CD14-positive monocyte (primary cell): ENCODE data around the gene TNFRSF9. TPM values are rescaled to one million over a fixed set of nuclear protein-coding genes. Genes with fewer than 3 reads are reported as not detected.

Experiments
- DNase-seq, 3 donors: peaks; one replicate each; pipeline ENCODE4 v3.0.0-alpha.2; 2011 to 2022
- H2AFZ ChIP-seq: 2 replicates; pipeline ENCODE4 v1.6.0; 2012; ENCODE audit warnings: mild to moderate bottlenecking, low read depth, low read length, inconsistent platforms; ENCODE audit not compliant: insufficient read depth, poor library complexity, severe bottlenecking
- H3K27ac ChIP-seq, 2 donors: 1 replicate in 1 of 2; 2 replicates in 1 of 2; pipeline ENCODE4 v1.5.1; 2012 to 2013; ENCODE audit warnings: low read length in 2 of 2, control low read depth in 1 of 2, inconsistent platforms in 1 of 2, low read depth in 1 of 2, mild to moderate bottlenecking in 1 of 2
- H3K27me3 ChIP-seq, 2 donors: one replicate each; pipeline versions ENCODE4 v1.6.0 to v1.6.1; 2011 to 2013; ENCODE audit warnings: low read length in 2 of 2; ENCODE audit not compliant: control insufficient read depth in 2 of 2, insufficient read depth in 2 of 2
- H3K36me3 ChIP-seq, 2 donors: replicated peaks in 1 of 2; 1 replicate in 1 of 2; 2 replicates in 1 of 2; pipeline versions ENCODE4 v1.5.1 to v1.6.1; 2012 to 2013; ENCODE audit warnings: low read length in 2 of 2, control low read depth in 1 of 2, inconsistent platforms in 1 of 2, mild to moderate bottlenecking in 1 of 2; ENCODE audit not compliant: insufficient read depth in 2 of 2, control insufficient read depth in 1 of 2
- H3K4me1 ChIP-seq, 2 donors: 1 replicate in 1 of 2; 2 replicates in 1 of 2; pipeline versions ENCODE4 v1.5.1 to v1.6.1; 2012 to 2013; ENCODE audit warnings: low read length in 2 of 2, control low read depth in 1 of 2, inconsistent platforms in 1 of 2, mild to moderate bottlenecking in 1 of 2, moderate library complexity in 1 of 2; ENCODE audit not compliant: insufficient read depth in 2 of 2, control insufficient read depth in 1 of 2
- H3K4me2 ChIP-seq: replicated peaks from 2 replicates; pipeline ENCODE3; 2012; ENCODE audit warnings: low read length, moderate library complexity, mild to moderate bottlenecking; ENCODE audit not compliant: poor library complexity, severe bottlenecking; ENCODE audit errors: extremely low read depth
- H3K4me3 ChIP-seq, 3 experiments: fragments of 200-600 bp in 1 of 3; sonication (generic) in 1 of 3; replicated peaks in 1 of 3; 1 replicate in 2 of 3; 2 replicates in 1 of 3; pipeline ENCODE4 v1.5.1; 2011 to 2013; ENCODE audit warnings: low read length in 3 of 3, mild to moderate bottlenecking in 3 of 3, control low read depth in 2 of 3, low read depth in 2 of 3, inconsistent platforms in 1 of 3, moderate library complexity in 1 of 3
- H3K79me2 ChIP-seq: 2 replicates; pipeline ENCODE4 v1.6.0; 2012; ENCODE audit warnings: mild to moderate bottlenecking, control low read depth, inconsistent platforms, low read length, moderate library complexity; ENCODE audit not compliant: insufficient read depth
- H3K9ac ChIP-seq: 2 replicates; pipeline ENCODE4 v1.6.0; 2017; ENCODE audit warnings: low read length, mild to moderate bottlenecking; ENCODE audit not compliant: insufficient read depth, poor library complexity, severe bottlenecking
- H3K9me3 ChIP-seq, 2 donors: replicated peaks in 1 of 2; 1 replicate in 1 of 2; 2 replicates in 1 of 2; pipeline versions ENCODE4 v1.5.1 to v1.6.1; 2012 to 2013; ENCODE audit warnings: low read length in 2 of 2, control low read depth in 1 of 2; ENCODE audit not compliant: control insufficient read depth in 1 of 2, insufficient read depth in 1 of 2
- H4K20me1 ChIP-seq: 2 replicates; pipeline ENCODE4 v1.6.0; 2012; ENCODE audit warnings: mild to moderate bottlenecking, low read length, control low read depth, moderate library complexity; ENCODE audit not compliant: insufficient read depth
- H3K27ac Mint-ChIP-seq, 7 donors: one replicate each; pipeline ENCODE4 v1.8.0; 2020; ENCODE audit warnings: mild to moderate bottlenecking in 7 of 7, mixed read lengths in 7 of 7, moderate library complexity in 6 of 7, inconsistent platforms in 2 of 7
- H3K27me3 Mint-ChIP-seq, 3 donors: one replicate each; pipeline ENCODE4 v1.8.0; 2021 to 2022; ENCODE audit warnings: low read depth in 3 of 3, mild to moderate bottlenecking in 3 of 3, mixed read lengths in 3 of 3, moderate library complexity in 3 of 3, inconsistent platforms in 1 of 3
- H3K36me3 Mint-ChIP-seq, 2 donors: one replicate each; pipeline ENCODE4 v1.8.0; 2020; ENCODE audit warnings: mixed read lengths in 2 of 2, inconsistent platforms in 1 of 2, mild to moderate bottlenecking in 1 of 2
- H3K4me1 Mint-ChIP-seq: one replicate; pipeline ENCODE4 v1.8.0; 2020; ENCODE audit warnings: mild to moderate bottlenecking, mixed read lengths
- H3K4me3 Mint-ChIP-seq, 2 donors: one replicate each; pipeline ENCODE4 v1.8.0; 2020; ENCODE audit warnings: mild to moderate bottlenecking in 2 of 2, mixed read lengths in 2 of 2, moderate library complexity in 1 of 2
- H3K9me3 Mint-ChIP-seq, 7 donors: one replicate each; pipeline ENCODE4 v1.8.0; 2020 to 2022; ENCODE audit warnings: mixed read lengths in 7 of 7, mild to moderate bottlenecking in 6 of 7, moderate library complexity in 6 of 7, inconsistent platforms in 2 of 7
- CTCF ChIP-seq: fragments of 200-600 bp; IDR thresholded peaks from one replicate; pipeline ENCODE4 v1.8.0; 2022; ENCODE audit warnings: antibody characterized with exemption, mild to moderate bottlenecking
- WGBS: methylation state at CpG from one replicate; pipeline ENCODE4 v1.1.5; 2013; ENCODE audit warnings: missing lambda C conversion rate; ENCODE audit not compliant: insufficient coverage; 5-methylcytosine and 5-hydroxymethylcytosine counted together
- intact Hi-C, 2 donors: fragments of 100-400 bp; cut with micrococcal nuclease; formaldehyde crosslinking; loops; one replicate each; pipeline versions ENCODE4 v1.15.0 to v1.15.1; 2023
- polyA plus RNA-seq, 3 donors: library from polyadenylated mRNA; depleted of rRNA in 1 of 3; unstranded in 2 of 3; stranded (reverse) in 1 of 3; fragments of 300-500 nt in 2 of 3; fragments of >200 nt in 1 of 3; fragmentation: Illumina TruSeq in 2 of 3; gene quantifications; 1 replicate in 2 of 3; 2 replicates in 1 of 3; pipeline ENCODE4 v1.2.3, GENCODE V29; 2012 to 2021

TNFRSF9 gene
- polyA plus RNA-seq, 3 donors = 1.1 to 2.6 (median 2.6) TPM

- peak overlapping the region; percentile 94 for H3K9ac ChIP-seq
- peaks cover 0 to 3% (median 0%) of the 10 kb centered on the region in 3 donors for H3K27me3 Mint-ChIP-seq
- intact Hi-C loops = loop anchor here (5.0 to 10.0 kb wide), 2 partner anchors 179 to 186 kb away; partner anchors contain the start of genes PER3 (in 1 of the 2) and VAMP3 (in 1 of the 2)
- peak overlapping the region; percentile 54 to 93 (median 76) for H3K4me3 ChIP-seq
- no peak for DNase-seq
- H3K4me3 Mint-ChIP-seq = peak overlapping the region; percentile 96 to 99
- H3K4me1 Mint-ChIP-seq = peaks cover 22% of the 10 kb centered on the region
- peak overlapping the region; percentile 93 to 99 (median 98) for H3K27ac Mint-ChIP-seq
- no peaks in the 10 kb centered on the region for H3K27me3 ChIP-seq
- H3K9me3 Mint-ChIP-seq = peaks cover 0 to 2% (median 0%) of the 10 kb centered on the region in 7 donors
- peaks cover 29 to 30% of the 10 kb centered on the region in 2 donors for H3K36me3 Mint-ChIP-seq
- peaks cover 45% of the 10 kb centered on the region for H3K79me2 ChIP-seq
- peaks cover 25 to 30% of the 10 kb centered on the region in 2 donors for H3K36me3 ChIP-seq
- no peak for TF ChIP-seq CTCF
- WGBS = 0% methylated on average over 2 of the region's 3 CpGs
- peak overlapping the region; percentile 88 to 96 for H3K27ac ChIP-seq
- H3K4me2 ChIP-seq = peak overlapping the region; percentile 99
- peak overlapping the region; percentile 82 for H2AFZ ChIP-seq
- H4K20me1 ChIP-seq = peaks cover 12% of the 10 kb centered on the region
- peaks cover 25 to 29% of the 10 kb centered on the region in 2 donors for H3K4me1 ChIP-seq
- H3K9me3 ChIP-seq = no peaks in the 10 kb centered on the region
Observed at GRCh38 chr1:7960867-7961215, 20.2 kb upstream of the TNFRSF9 start.

GRCh38 chr1:7960165-7960564 lies 19.5 kb upstream of the TNFRSF9 start:
- Histone ChIP-seq H3K4me3 (peak overlapping the region in 1 of 3 experiments; percentile 93), H3K4me1 (peaks cover 25 to 29% of the 10 kb centered on the region in 2 donors)

More at GRCh38 chr1:7960165-7960564, 19.5 kb upstream of the TNFRSF9 start:
- H4K20me1 ChIP-seq = peaks cover 6% of the 10 kb centered on the region
- WGBS = 94% methylated on average over 2 of the region's 2 CpGs
- peaks cover 0 to 2% (median 0%) of the 10 kb centered on the region in 7 donors for H3K9me3 Mint-ChIP-seq
- H2AFZ ChIP-seq = no peak overlapping the region
- H3K36me3 ChIP-seq = peaks cover 20 to 23% of the 10 kb centered on the region in 2 donors
- intact Hi-C loops = loop anchor here (5.0 to 10.0 kb wide), 2 partner anchors 178 to 185 kb away; partner anchors contain the start of genes PER3 (in 1 of the 2) and VAMP3 (in 1 of the 2)
- H3K4me1 Mint-ChIP-seq = peaks cover 22% of the 10 kb centered on the region
- H3K4me2 ChIP-seq = peak overlapping the region; percentile 99
- peaks cover 0 to 3% (median 0%) of the 10 kb centered on the region in 3 donors for H3K27me3 Mint-ChIP-seq
- peak overlapping the region; percentile 88 to 96 for H3K27ac ChIP-seq
- DNase-seq = peak in 2 of 3 donors; percentile 47 to 51
- no peak overlapping the region for H3K9ac ChIP-seq
- H3K36me3 Mint-ChIP-seq = peaks cover 22 to 23% of the 10 kb centered on the region in 2 donors
- peak overlapping the region; percentile 83 to 99 (median 98) for H3K27ac Mint-ChIP-seq
- H3K4me3 Mint-ChIP-seq = peak overlapping the region; percentile 32 to 99
- no peak for TF ChIP-seq CTCF
- H3K9me3 ChIP-seq = no peaks in the 10 kb centered on the region
- H3K79me2 ChIP-seq = peaks cover 38% of the 10 kb centered on the region
- no peaks in the 10 kb centered on the region for H3K27me3 ChIP-seq
